HEK293T (cell line): Measurements from ENCODE around the gene NBAS.

Experiments used
- ARNT ChIP-seq: fragments of 450-650 bp; IDR thresholded peaks from 2 replicates; pipeline ENCODE4 v1.6.1; 2017; ENCODE audit warnings: mild to moderate bottlenecking
- BHLHE40 ChIP-seq: fragments of 450-650 bp; IDR thresholded peaks from 2 replicates; pipeline ENCODE4 v1.6.1; 2016; ENCODE audit warnings: mild to moderate bottlenecking, moderate library complexity, borderline replicate concordance
- CTBP1 ChIP-seq: fragments of 450-650 bp; IDR thresholded peaks from 2 replicates; pipeline ENCODE4 v1.6.1; 2016; ENCODE audit warnings: borderline replicate concordance
- ELF4 ChIP-seq: fragments of 450-650 bp; IDR thresholded peaks from 2 replicates; pipeline ENCODE4 v1.6.1; 2017; ENCODE audit warnings: antibody characterized with exemption
- FOXA1 ChIP-seq: fragments of 450-650 bp; IDR thresholded peaks from 2 replicates; pipeline ENCODE4 v1.6.1; 2016; ENCODE audit warnings: mild to moderate bottlenecking
- FOXK2 ChIP-seq: fragments of 450-650 bp; IDR thresholded peaks from 2 replicates; pipeline ENCODE4 v1.6.1; 2016; ENCODE audit warnings: mild to moderate bottlenecking
- HDGF ChIP-seq: fragments of 450-650 bp; IDR thresholded peaks from 2 replicates; pipeline ENCODE4 v1.6.1; 2017; ENCODE audit warnings: antibody characterized with exemption, borderline replicate concordance
- L3MBTL2 ChIP-seq: fragments of 450-650 bp; conservative IDR thresholded peaks from 2 replicates; pipeline ENCODE4 v1.6.1; 2016; ENCODE audit warnings: mild to moderate bottlenecking
- LEF1 ChIP-seq: fragments of 450-650 bp; IDR thresholded peaks from 2 replicates; pipeline ENCODE4 v1.6.1; 2017; ENCODE audit warnings: mild to moderate bottlenecking, borderline replicate concordance
- NFRKB ChIP-seq: fragments of 450-650 bp; IDR thresholded peaks from 2 replicates; pipeline ENCODE4 v1.6.1; 2016; ENCODE audit warnings: mild to moderate bottlenecking, moderate library complexity
- SP1 ChIP-seq: fragments of 450-650 bp; IDR thresholded peaks from 2 replicates; pipeline ENCODE4 v1.6.1; 2017
- SUZ12 ChIP-seq: fragments of 450-650 bp; IDR thresholded peaks from 2 replicates; pipeline ENCODE4 v1.6.1; 2016; ENCODE audit warnings: mild to moderate bottlenecking
- TARDBP ChIP-seq: fragments of 450-650 bp; IDR thresholded peaks from 2 replicates; pipeline ENCODE4 v1.6.1; 2016
- ZNF384 ChIP-seq: fragments of 450-650 bp; IDR thresholded peaks from 2 replicates; pipeline ENCODE4 v1.6.1; 2016

- TF ChIP-seq ARNT (no peak), TARDBP (no peak), NFRKB (no peak), L3MBTL2 (no peak), FOXA1 (no peak), CTBP1 (no peak), BHLHE40 (no peak), FOXK2 (no peak), SP1 (no peak), SUZ12 (no peak), ZNF384 (no peak), LEF1 (no peak), HDGF (no peak), ELF4 (no peak)
Observed at GRCh38 chr2:15263976-15264685, 297.0 kb downstream of the NBAS start.
